HG03025 (cell line): ENCODE data around the gene CHST11.
"Not testable (repeated sequence)": the region's sequence is repeated elsewhere in the genome, so short reads cannot be mapped to it uniquely, and the experiment has no call there.

Source experiments
- ATAC-seq: cut with Tn5 transposase; IDR thresholded peaks from one replicate; pipeline ENCODE4 v1.9.1; 2021; ENCODE audit warnings: mild to moderate bottlenecking, moderate library complexity; ENCODE audit not compliant: unreplicated experiment, low FRiP score

CHST11 gene

DNA sequence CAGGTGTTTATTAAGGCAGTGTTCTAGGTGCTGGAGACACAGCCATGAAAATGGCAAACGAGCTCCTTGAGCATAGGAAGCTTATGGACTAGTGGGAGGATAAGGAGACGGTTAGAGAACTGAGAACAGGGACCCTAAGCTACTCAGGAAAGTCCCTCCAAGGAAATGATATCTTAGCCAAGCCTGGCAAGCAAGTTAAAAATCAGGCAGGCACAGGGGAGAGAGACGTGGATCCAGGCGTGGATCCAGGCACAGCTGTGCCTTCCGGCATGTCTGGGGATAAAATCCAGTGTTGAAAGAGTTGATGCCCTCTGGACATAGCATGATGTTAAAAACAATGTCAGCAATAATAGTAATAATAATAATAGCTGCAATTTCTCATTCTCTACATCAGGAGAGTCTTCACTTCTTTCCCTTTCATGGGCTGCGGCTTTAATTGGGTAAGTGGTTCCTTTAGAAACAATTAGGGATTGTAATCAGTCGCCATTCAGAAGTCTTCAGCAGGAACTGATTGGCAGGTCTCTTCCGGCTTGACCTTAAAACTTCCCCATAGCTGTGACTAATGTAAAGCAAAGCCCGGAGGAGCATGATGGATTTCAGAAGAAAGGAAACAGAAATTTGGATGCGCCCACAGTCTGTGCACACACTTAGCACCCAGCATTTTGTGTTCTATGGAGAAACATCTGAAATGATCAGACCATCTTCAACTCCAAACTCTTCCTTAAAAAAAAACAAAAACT, 271.1 kb downstream of the CHST11 start:
- no peak for ATAC-seq

DNA sequence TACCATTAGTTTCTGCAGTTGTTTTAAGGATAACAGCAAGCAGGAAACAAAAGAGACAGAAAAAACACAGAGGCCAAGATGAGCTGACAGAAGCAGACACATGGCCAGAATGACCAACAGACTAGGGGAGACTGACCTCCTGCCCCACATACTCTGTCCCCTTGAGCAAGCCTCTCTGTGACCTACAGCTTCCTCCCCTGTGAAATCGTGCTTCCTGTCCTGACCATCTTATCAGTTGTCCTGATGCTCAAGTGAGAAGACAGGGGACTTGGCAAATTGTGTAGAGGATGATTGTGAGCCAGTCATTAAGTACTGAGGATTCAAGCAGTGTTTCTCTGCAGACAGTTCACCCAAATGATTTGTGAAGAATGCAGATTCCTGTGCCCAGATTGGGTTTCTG, 272.3 kb downstream of the CHST11 start:
- ATAC-seq, result no peak

GRCh38 chr12:104729610-104730446, 273.1 kb downstream of the CHST11 start:
- no peak for ATAC-seq

DNA sequence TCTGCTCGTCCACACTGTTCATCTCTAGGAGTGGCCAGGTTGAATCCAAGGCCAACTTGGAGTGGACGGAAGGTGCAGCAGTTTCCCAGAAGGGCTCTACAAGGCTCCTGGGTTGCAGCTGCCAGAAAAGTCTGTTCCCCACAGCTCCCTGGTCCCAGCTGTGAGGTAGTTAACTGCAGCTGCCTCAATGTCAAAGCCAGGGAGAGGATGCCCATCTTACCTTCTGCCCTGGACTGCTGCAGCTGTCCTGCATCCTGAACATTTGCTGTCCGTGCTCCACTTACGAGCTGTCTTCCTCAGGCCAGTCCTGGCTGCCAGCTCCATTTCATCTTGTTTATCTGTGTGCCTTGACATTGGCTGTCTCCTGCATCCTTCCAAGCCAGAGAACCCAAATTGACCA, 274.0 kb downstream of the CHST11 start:
- ATAC-seq, result no peak

GRCh38 chr12:104733717-104734175, 277.0 kb downstream of the CHST11 start:
- no peak for ATAC-seq

DNA sequence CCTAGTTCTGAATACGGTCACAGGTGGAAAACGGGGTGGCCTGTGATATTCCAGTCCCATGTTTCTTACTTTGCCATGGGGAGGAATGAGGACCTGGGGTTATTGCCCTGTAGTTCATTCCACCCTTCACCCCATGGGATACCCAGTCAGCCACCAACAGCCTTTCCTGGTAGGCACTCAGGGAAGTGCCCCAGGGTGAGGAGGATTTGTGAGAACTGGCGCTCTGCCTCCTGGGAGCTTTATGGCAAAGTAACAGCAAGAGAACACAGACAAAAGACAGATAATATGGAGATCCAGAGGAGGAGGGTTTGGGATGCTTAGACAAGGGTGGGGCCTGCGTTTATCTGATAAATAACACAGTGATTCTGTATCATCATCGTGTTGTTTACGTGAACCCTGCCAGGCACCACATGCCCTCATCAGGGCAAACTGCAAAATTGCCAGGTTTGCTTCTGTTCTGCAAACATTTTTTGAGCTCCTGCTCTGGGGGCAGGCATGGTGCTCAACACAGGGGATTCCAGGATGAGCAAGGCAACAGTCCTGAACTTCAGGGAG, 277.9 kb downstream of the CHST11 start:
- no peak for ATAC-seq

DNA sequence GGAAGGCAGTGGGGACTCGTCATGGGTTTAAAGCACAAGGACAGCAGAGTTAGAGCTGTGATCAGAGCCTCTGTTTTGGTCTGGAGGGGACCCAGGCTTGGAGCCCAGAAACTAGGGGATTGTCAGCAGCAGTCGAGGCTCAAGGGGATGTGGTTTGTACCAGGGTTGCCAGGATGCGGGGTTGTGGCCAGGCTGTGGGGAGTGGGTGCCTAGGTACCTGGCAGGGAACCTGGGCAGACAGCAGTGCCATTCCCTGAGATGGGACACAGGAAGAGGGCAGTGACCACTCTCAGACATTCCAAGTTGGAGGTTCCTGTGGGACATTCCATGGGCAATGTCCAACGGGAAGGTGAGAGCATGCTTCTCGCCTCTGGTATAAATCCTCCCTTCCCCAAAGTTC, 279.1 kb downstream of the CHST11 start:
- ATAC-seq, result no peak

GRCh38 chr12:104736307-104736706, 279.6 kb downstream of the CHST11 start:
- no peak for ATAC-seq

- ATAC-seq, result no peak
These were observed 280.4 kb downstream of the CHST11 start for GRCh38 chr12:104737113-104737512.

- no peak for ATAC-seq
These were observed 281.1 kb downstream of the CHST11 start for GRCh38 chr12:104737791-104738301.

GRCh38 chr12:104738331-104738730, 281.6 kb downstream of the CHST11 start:
- no peak for ATAC-seq

DNA sequence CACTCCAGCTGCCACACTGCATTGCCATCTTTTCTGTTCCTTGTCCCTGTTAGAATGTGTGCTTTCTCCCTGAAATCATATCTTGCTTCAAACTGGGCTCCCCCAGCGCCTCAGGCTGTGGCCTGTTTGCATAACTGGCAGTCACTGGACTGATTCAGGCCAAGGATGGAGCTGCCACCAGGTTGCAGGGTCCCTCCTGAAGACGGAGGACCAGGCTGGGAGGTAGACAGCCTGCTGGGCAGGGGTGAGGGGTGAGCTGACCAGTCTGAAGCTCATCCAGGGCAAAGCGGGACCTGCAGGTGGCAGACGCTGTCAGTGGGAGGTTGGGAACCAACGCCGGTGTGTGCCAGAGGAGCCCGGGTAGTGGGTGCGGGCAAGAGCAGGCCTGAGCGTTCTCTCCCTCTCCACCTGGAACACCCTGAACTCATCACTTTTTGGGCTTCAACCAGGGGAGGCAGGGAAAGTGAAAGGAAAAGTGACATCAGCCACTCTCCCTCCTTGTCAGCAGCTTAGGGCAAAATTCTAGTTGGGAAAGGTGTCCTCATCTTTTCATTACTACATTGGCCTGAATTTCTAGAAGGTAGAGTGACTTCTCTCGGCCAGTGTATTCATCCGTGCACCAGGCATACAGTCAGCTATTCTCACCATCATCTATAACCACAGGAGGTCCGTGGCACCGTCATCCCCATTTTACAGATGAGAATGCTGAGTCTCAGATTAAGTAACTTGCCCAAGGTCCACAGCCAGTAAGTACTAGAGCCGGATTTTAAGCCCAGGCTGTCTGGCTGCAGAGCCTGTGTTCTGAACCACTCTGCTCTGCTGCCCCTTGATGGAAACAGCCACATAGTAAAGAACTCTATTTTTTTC, 282.3 kb downstream of the CHST11 start:
- no peak for ATAC-seq

GRCh38 chr12:104740668-104741067, 283.9 kb downstream of the CHST11 start:
- ATAC-seq, result peak; percentile 72

- ATAC-seq, result peak; percentile 23
These were observed 284.3 kb downstream of the CHST11 start for GRCh38 chr12:104741077-104741476.

DNA sequence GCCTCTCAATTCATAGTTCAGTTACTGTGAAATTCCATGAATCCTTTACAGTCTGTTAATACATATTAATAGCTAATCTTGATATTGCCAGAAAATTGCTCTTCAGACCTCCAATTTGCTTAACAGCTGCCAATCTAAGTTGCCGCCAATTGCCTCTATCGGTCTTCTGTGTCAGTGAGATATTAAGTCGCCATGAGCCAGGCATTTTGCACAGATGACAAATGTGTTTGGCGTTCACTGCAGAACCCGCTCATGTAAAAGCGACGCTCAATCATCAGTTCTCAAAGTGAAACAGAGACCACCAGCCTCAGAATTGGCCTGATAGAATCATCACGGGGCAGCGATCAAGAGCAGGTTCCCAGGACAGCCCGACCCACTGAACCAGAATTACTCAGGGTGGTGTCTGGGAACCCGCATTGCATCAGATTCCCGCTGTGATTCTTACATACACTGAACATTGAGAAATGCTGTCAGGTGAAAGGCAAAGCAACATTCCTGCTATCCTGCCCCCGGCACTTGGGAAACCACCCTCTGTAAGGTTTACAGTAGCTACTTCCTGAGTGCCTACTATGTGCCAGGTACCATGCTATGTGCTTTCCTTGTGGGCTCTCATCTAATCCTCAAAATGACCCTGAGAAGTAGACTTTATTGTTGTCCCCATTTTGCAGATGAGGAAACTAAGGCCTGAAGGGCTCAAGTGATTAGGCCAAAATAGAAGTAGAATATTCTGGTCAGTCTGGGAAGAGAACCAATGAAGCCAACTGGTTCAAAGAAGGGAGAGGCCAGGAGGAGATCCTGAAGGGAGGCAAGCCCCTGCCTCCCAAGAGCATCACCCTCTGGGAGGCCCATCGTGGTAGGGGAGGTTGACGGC, 285.0 kb downstream of the CHST11 start:
- no peak for ATAC-seq

- no peak for ATAC-seq
These were observed 285.9 kb downstream of the CHST11 start for GRCh38 chr12:104742551-104743201.

GRCh38 chr12:104743202-104743580, 286.4 kb downstream of the CHST11 start:
- no peak for ATAC-seq

DNA sequence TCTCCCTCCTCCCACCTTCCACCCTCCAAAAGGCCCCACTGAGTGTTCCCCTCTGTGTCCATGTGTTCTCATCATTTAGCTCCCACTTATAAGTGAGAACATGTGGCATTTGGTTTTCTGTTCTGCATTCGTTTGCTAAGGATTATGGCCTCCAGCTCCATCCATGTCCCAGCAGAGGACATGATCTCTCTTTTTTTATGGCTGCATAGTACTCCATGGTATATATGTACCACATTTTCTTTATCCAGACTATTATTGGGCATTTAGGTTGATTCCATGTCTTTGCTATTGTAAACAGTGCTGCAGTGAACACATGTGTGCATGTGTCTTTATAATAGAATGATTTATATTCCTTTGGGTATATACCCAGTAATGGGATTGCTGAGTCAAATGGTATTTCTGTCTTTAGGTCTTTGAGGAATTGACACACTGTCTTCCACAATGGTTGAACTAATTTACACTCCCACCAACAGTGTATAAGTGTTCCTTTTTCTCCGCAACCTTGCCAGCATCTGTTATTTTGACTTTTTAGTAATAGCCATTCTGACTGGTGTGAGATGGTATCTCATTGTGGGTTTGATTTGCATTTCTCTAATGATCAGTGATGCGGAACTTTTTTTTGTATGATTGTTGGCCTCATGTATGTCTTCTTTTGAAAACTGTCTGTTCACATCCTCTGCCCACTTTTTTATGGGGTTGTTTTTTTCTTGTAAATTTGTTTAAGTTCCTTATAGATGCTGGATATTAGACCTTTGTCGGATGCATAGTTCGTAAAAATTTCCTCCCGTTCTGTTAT, 287.2 kb downstream of the CHST11 start:
- ATAC-seq, result not testable (repeated sequence)
